ENCODE measurements around the gene ANKHD1. TPM values are rescaled to one million over a fixed set of nuclear protein-coding genes. Genes with fewer than 3 reads are reported as not detected.
A peak's percentile ranks its signal among the peaks of the same experiment; 100 is the strongest.
"Not testable (repeated sequence)": the region's sequence is repeated elsewhere in the genome, so short reads cannot be mapped to it uniquely, and the experiment has no call there.

Gene ANKHD1
- total RNA-seq, 1 experiment from 2014 or later: 68.9 TPM

GRCh38 chr5:140561753-140562523 is 160.3 kb downstream of the ANKHD1 start:
- no peak for DNase-seq (ENCODE audit: low spot score)

DNA sequence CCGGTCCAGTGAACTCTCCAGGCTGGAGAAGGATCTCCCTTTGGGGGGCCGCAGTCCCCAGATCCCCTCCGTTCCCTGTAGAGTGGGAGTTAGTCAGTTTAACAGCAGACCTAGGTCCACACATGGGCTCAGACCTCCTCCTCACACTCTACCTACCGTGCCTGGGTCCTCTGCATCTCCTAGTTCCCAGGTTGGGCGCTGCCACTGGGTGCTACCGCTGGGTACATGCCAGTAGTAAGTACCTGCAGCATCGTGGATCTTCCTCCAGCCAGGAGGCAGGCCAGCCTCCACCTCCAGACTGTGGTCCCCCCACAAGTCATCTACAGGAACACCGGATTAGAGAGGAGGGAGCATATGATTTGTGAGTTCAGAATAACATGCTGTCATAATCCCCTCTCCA is 162.0 kb downstream of the ANKHD1 start:
- DNase-seq (ENCODE audit: low spot score): no peak

DNA sequence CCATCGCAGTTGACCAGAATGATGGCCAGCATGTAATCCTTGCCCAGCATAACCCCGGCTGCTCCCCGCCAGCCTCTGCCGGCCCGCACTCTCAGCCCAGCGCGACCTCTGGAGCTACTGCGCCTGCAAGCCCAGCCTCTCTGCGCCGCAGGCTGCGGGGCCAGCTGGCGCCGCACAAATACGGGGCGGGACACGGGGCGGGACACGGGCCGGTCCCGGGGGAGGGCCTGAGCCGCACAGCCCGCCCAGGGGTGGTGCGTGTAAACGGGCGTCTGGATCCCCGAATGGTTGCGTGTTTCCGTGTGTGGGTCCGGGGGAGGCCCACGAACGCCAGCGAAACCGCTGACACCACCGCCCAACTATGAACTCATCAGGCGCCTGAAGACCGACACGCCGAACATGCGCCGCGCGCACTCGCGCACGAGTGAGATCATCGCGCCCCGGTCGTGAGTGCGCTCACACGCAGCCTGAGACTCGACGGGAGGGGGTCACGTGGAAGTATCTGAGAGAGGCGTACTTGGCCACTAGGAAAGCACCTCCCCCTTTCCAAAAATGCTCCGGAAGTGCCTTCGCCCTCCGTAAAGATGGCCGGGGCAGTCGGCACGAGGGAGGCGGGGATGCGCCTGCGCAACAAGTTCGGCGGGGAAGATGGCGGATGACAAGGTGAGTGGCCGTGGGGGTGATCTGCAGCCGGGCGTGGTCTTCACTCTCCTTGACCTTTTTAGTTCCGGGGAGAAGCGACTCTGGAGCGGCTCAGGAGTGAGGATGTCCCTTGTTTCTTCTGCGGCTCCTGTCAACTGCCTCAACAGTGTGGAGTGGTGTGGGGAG is 162.8 kb downstream of the ANKHD1 start, which contains the start of the genes APBB3 and SLC35A4:
Gene APBB3 (minus strand): TSS at position 403 of the 828 bp plus-strand sequence. CDS start 353 bp downstream, at position 50.
Gene SLC35A4 (plus strand): TSS at position 633 of the 828 bp plus-strand sequence. CDS start 2,342 bp downstream, outside the sequence.
- peak; percentile 94 for DNase-seq (ENCODE audit: low spot score)

DNA sequence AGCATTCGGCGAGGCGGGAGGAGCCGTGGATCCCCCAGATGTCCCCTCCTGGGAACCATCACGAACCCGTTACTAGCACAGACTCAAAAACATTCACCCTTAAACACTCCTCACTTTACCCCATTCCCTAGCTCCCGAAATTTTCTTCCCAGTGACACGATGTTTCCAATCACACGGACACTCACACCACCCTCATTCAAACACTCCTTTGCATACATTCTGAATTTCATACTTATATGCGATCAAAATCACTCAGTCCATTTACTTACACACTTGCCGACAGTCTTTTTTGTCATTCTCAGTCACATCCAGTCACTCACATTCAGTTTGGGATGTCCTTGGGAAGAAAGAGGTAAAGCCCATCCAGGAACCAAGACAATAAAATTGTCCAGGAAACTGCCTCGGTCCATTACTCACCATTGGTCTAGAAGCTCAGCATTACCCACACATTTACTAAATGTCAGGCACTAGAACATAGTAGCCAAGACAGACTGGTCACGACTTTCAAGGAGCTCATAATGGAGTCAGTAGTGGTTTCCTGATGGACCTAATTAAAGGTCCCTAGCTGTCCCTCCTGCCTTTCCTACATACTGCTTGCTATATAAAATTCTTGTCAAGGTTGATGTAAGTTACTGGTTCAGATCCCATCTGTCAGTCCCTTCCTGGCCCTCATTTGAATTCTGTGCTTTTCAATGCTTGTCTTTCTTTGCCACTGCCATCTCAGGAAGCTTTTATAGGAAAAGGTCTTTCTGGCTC is 163.6 kb downstream of the ANKHD1 start:
- peak; percentile 48 for DNase-seq (ENCODE audit: low spot score)

DNA sequence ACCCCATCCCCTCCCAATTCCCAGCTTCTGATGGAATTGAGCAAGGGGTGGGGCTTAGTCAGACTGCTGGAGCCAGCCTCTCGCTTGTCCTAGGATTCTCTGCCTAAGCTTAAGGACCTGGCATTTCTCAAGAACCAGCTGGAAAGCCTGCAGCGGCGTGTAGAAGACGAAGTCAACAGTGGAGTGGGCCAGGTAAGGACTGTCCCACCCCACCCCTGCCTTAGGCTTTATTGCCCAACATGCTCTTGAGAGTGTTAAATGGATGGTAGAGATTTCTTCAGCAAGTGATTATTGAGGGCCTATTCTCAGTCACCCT is 164.1 kb downstream of the ANKHD1 start:
- no peak for DNase-seq (ENCODE audit: low spot score)

DNA sequence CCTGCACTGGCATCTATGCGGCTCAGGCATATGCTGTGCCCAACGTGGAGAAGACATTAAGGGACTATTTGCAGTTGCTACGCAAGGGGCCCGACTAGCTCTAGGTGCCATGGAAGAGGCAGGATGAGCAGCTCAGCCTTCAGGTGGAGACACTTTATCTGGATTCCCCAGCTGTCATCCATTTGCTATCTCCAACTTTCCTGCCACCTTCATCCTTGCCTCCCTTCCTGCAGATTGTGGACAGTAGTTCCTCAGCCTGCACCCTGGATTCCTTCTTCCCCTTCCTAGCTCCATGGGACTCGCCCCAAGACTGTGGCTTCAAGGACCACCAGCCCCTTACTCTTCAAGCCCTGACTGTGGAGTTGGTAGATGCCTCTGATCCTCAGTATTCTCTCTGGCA is 165.0 kb downstream of the ANKHD1 start:
- DNase-seq (ENCODE audit: low spot score): no peak

DNA sequence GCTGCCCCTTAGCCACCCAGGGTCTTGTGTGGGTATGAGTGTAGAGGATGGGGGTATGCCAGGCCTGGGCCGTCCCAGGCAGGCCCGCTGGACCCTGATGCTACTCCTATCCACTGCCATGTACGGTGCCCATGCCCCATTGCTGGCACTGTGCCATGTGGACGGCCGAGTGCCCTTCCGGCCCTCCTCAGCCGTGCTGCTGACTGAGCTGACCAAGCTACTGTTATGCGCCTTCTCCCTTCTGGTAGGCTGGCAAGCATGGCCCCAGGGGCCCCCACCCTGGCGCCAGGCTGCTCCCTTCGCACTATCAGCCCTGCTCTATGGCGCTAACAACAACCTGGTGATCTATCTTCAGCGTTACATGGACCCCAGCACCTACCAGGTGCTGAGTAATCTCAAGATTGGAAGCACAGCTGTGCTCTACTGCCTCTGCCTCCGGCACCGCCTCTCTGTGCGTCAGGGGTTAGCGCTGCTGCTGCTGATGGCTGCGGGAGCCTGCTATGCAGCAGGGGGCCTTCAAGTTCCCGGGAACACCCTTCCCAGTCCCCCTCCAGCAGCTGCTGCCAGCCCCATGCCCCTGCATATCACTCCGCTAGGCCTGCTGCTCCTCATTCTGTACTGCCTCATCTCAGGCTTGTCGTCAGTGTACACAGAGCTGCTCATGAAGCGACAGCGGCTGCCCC is 165.6 kb downstream of the ANKHD1 start:
- no peak for DNase-seq (ENCODE audit: low spot score)

DNA sequence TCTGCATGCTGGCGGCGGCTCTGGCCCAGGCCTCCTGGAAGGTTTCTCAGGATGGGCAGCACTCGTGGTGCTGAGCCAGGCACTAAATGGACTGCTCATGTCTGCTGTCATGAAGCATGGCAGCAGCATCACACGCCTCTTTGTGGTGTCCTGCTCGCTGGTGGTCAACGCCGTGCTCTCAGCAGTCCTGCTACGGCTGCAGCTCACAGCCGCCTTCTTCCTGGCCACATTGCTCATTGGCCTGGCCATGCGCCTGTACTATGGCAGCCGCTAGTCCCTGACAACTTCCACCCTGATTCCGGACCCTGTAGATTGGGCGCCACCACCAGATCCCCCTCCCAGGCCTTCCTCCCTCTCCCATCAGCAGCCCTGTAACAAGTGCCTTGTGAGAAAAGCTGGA is 166.2 kb downstream of the ANKHD1 start:
- no peak for DNase-seq (ENCODE audit: low spot score)

GRCh38 chr5:140568443-140569063 is 166.9 kb downstream of the ANKHD1 start:
- no peak for DNase-seq (ENCODE audit: low spot score)

- DNase-seq (ENCODE audit: low spot score): no peak
These were observed 167.6 kb downstream of the ANKHD1 start for GRCh38 chr5:140569197-140569596.

DNA sequence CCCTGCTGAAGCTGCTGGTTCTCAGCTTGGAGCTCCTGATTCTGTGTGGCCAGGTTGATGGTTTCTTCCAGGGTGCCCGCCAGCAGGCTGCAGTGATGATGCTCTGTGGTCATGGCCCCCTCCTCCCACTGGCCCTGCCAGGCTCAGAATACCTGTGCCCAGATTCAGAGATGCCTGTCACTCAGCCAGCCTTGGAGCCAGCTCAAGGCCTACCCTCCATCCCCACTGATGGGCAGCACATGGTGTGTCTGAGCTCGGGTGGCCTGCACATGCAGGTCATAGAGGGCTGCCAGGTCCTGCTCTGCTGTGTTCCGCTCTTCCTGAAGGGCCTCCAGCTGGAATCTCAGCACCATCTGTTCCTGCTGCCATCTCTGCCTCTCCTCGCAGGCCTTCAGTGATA is 168.4 kb downstream of the ANKHD1 start:
- no peak for DNase-seq (ENCODE audit: low spot score)

GRCh38 chr5:140570488-140570887 is 168.9 kb downstream of the ANKHD1 start:
- DNase-seq (ENCODE audit: low spot score): no peak

DNA sequence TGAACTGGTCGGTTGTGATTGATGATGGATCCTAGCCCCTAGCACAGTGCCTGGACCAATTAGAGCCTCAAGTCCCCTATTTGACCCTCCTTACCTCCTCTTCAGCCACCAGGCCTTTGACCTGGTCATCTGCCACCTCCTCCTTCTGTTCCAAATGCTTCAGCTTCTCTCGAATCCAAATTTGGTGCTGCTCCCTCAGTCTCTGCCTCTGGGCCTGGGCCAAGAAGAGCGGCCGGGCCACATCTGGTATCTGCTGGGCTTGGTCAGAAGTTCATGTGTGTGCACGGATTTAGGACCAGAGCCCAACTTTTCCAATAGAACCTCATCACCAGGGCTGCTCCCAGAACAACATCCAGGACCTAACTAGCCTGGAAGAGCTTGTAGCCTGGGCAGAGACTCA is 169.5 kb downstream of the ANKHD1 start:
- DNase-seq (ENCODE audit: low spot score): no peak

- no peak for DNase-seq (ENCODE audit: low spot score)
These were observed 172.1 kb downstream of the ANKHD1 start for GRCh38 chr5:140573683-140574082.

DNA sequence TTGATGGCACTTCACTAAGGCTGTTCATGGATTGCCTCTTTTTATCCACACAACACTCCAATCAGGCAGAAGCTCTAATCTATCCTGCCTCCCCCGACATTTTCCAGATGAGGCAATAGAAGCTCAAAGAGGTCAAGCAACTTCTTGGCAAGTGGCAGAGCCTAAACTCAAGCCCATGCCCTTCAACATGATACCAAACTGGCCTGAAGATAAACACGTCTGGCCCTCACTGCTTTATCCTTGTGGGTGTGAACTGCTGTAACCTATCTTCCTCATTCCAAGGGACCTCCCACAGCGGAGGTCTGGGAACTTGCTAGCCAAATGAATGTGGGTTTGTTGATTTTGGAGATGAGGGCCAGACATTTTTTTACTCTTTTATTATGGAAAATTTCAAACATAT is 172.5 kb downstream of the ANKHD1 start:
- DNase-seq (ENCODE audit: low spot score): no peak

GRCh38 chr5:140575309-140575708 is 173.7 kb downstream of the ANKHD1 start:
- peak; percentile 77 for DNase-seq (ENCODE audit: low spot score)

GRCh38 chr5:140576776-140577201 is 175.2 kb downstream of the ANKHD1 start:
- DNase-seq (ENCODE audit: low spot score): no peak

DNA sequence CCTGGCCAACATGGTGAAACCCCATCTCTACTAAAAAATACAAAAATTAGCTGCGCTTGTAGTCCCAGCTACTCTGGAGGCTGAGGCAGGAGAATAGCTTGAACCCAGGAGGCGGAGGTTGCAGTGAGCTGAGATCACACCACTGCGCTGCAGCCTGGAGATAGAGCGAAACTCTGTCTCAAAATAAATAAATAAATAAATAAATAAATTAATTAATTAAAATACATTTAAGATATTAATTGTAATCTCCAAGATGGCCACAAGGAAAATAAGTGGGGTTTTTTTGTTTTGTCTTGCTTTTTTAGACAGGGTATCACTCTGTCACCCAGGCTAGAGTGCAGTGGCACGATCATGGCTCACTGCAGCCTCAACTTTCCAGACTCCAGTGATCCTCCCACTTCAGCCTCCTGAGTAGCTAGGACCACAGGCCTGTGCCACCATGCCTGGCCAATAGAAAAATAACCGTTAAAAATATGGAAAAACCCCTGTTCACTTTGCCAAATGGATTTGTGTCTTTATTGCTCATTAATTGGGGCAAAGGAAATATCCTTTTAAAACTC is 177.6 kb downstream of the ANKHD1 start:
- not testable (repeated sequence) for DNase-seq (ENCODE audit: low spot score)

DNA sequence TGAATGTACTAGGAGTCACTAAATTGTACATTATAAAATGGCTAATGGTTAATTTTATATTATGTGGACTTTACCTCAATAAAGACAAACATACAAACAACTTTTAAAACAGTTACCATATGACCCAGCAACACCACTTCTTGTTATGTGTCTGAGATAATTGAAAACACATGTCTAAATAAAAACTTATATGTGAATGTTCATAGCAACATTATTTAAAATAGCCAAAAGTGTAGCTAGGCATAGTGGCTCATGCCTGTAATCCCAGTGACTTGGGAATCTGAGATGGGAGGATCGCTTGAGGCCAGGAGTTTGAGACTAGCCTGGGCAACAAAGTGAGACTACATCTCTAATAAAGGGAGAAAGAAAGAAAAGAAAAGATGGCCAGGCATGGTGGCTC is 185.9 kb downstream of the ANKHD1 start:
- DNase-seq (ENCODE audit: low spot score): no peak

DNA sequence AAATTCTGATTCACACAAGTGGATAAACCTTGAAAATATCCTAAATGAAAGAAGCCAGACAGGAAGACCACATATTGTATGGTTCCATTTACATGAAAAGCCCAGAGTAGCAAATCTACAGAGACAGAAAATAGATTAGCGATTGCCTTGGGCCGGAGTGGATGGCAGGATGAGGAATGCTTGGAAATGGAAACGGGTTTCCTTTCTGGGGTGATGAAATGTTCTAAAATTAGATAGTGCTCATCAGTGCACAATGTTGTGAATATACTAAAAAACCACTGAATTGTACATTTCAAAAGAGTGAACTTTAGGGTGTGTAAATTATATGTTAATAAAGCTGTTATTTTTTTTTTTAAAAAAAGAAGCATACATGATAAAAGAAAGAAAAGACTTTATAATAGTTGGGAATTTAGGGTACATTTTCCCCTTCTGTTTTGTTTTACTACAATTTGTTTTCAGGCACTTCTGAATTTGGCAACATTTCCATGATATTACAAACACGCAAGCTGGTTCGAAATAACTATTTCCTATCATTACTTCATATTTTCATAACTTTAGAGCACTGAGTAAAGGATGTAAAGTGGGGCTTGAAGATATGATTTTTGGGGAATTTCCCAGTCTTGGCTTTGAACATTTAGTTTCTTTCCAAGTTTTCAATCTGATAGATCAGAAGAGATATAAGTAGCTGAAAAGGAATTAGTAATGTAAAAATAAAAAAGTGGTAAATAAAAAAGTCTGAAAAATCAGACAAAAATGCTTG is 186.9 kb downstream of the ANKHD1 start:
- no peak for DNase-seq (ENCODE audit: low spot score)

Data from HT-29 (cell line).